ENCODE results near the gene BPIFB2. TPM values are rescaled to one million over a fixed set of nuclear protein-coding genes. Genes with fewer than 3 reads are reported as not detected.

BPIFB2 gene
- total RNA-seq, 1 donor from 2014 or later, result 0.31 TPM

DNA sequence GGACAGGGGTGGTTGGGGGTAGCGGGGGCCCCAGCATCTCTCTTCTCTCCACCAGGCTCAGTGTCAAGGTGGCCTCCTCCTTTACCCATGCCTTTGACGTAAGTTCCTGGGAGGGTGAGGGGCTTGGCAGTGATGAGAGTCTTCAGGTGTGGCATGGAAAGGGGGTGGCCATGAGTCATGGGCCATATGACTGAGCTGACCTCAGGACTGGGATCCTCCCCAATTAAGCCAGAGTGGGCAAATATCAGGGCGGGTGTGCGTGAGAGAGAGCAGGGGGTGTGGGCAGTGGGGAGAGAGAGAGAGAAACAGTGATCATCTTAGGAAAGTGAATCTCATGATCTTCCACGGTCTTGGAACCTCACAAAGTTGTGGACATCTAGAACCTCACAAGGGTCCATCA is 63.7 kb downstream of the BPIFB2 start:
- no peak for DNase-seq

DNA sequence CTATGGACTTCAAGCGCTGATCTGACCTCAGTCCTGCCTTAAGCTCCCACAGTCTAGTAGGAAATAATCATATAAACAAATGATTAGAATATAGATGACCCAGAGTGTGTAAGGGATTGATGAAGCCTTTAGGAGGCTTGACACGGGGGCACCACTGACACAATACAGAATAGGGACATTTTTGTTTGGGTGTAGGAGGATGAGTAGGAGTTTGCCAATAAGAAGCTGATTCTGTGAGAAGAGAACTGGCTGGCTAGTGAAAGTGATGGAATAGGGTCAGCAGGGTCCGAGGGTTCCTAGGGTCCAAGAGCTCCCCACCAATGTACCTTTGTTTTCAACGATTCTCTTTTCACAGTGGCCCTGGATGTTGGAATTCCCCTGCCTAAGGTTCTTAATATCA is 64.9 kb downstream of the BPIFB2 start:
- no peak for DNase-seq

DNA sequence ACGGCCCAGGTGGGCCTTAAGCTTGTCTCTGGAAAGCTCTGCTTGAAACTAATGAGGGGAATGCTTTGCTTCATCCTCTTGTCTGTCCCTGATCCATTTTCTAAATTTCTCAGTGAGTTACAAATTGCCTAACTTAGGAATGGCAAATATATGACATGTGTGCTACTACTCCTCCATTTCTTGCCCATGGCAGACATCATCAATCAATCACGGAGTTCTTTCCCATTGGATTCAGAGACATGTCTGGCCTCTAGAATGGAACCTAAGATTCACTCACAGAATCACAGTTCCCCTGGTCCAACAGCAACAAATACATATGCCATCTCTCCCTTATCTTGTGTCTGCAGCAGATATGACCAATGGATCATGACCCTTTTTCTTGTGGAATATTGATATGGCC is 65.3 kb downstream of the BPIFB2 start:
- DNase-seq, result no peak

Other genes with a start within 250 kb of the BPIFB2 start
- 4.8 TPM for gene DNMT3B, start 245.3 kb upstream of the BPIFB2 start, total RNA-seq
- 109 TPM for gene MAPRE1, start 187.8 kb upstream of the BPIFB2 start, total RNA-seq
- gene EFCAB8, start 148.8 kb upstream of the BPIFB2 start, total RNA-seq, result not detected
- not detected for gene SUN5, start 3.3 kb upstream of the BPIFB2 start, total RNA-seq
- not detected for gene BPIFB6, start 23.9 kb downstream of the BPIFB2 start, total RNA-seq
- gene BPIFB3, start 46.2 kb downstream of the BPIFB2 start, total RNA-seq, result not detected
- not detected for gene BPIFB4, start 71.9 kb downstream of the BPIFB2 start, total RNA-seq
- not detected for gene BPIFA2, start 160.5 kb downstream of the BPIFB2 start, total RNA-seq
- not detected for gene BPIFA3, start 209.6 kb downstream of the BPIFB2 start, total RNA-seq
- not detected for gene BPIFA1, start 228.3 kb downstream of the BPIFB2 start, total RNA-seq